HG03469 (cell line): ENCODE measurements around the gene ZNF239.
"Not testable (repeated sequence)": the region's sequence is repeated elsewhere in the genome, so short reads cannot be mapped to it uniquely, and the experiment has no call there.

ENCODE experiments used
- ATAC-seq: cut with Tn5 transposase; IDR thresholded peaks from one replicate; pipeline ENCODE4 v1.9.1; 2021; ENCODE audit warnings: mild to moderate bottlenecking, moderate library complexity, moderate number of reproducible peaks; ENCODE audit not compliant: unreplicated experiment

ZNF239 gene

GRCh38 chr10:43574001-43574892 is at the start of gene ZNF239:
ZNF239 (minus strand) TSS chr10:43574616; CDS start chr10:43558079, 16,537 bp downstream.
- ATAC-seq: peak; percentile 87

- ATAC-seq: no peak
Measured at GRCh38 chr10:43623351-43623750, 48.9 kb upstream of the ZNF239 start.

GRCh38 chr10:43622038-43622437 is 47.6 kb upstream of the ZNF239 start:
- ATAC-seq: no peak

GRCh38 chr10:43619368-43619767 is 45.0 kb upstream of the ZNF239 start:
- ATAC-seq: no peak

- ATAC-seq: no peak
Measured at GRCh38 chr10:43616697-43617370, 42.4 kb upstream of the ZNF239 start.

- no peak for ATAC-seq
Measured at GRCh38 chr10:43610636-43611035, 36.2 kb upstream of the ZNF239 start.

- ATAC-seq: no peak
Measured at GRCh38 chr10:43607199-43607573, 32.8 kb upstream of the ZNF239 start.

GRCh38 chr10:43606323-43607198 is 32.1 kb upstream of the ZNF239 start, which contains the start of gene ZNF485:
ZNF485 (plus strand) TSS chr10:43606438; CDS start chr10:43607051, 613 bp downstream.
- ATAC-seq: peak; percentile 98

- ATAC-seq: peak; percentile 3
Measured at GRCh38 chr10:43605850-43606322, 31.5 kb upstream of the ZNF239 start.

- not testable (repeated sequence) for ATAC-seq
Measured at GRCh38 chr10:43601576-43601975, 27.2 kb upstream of the ZNF239 start.

- ATAC-seq: no peak
Measured at GRCh38 chr10:43599333-43599732, 24.9 kb upstream of the ZNF239 start.

- no peak for ATAC-seq
Measured at GRCh38 chr10:43598446-43598845, 24.0 kb upstream of the ZNF239 start.

GRCh38 chr10:43596546-43596945 is 22.1 kb upstream of the ZNF239 start:
- no peak for ATAC-seq

- peak; percentile 40 for ATAC-seq
Measured at GRCh38 chr10:43595739-43596298, 21.4 kb upstream of the ZNF239 start.

GRCh38 chr10:43594944-43595589 is 20.7 kb upstream of the ZNF239 start:
- ATAC-seq: peak; percentile 92

- ATAC-seq: no peak
Measured at GRCh38 chr10:43591303-43591904, 17.0 kb upstream of the ZNF239 start.

GRCh38 chr10:43586730-43587115 is 12.3 kb upstream of the ZNF239 start:
- ATAC-seq: not testable (repeated sequence)

- no peak for ATAC-seq
Measured at GRCh38 chr10:43585981-43586729, 11.7 kb upstream of the ZNF239 start.

GRCh38 chr10:43585046-43585445 is 10.6 kb upstream of the ZNF239 start:
- ATAC-seq: no peak
